ENCODE data around the gene AKAP4.

AKAP4 gene, protein sequence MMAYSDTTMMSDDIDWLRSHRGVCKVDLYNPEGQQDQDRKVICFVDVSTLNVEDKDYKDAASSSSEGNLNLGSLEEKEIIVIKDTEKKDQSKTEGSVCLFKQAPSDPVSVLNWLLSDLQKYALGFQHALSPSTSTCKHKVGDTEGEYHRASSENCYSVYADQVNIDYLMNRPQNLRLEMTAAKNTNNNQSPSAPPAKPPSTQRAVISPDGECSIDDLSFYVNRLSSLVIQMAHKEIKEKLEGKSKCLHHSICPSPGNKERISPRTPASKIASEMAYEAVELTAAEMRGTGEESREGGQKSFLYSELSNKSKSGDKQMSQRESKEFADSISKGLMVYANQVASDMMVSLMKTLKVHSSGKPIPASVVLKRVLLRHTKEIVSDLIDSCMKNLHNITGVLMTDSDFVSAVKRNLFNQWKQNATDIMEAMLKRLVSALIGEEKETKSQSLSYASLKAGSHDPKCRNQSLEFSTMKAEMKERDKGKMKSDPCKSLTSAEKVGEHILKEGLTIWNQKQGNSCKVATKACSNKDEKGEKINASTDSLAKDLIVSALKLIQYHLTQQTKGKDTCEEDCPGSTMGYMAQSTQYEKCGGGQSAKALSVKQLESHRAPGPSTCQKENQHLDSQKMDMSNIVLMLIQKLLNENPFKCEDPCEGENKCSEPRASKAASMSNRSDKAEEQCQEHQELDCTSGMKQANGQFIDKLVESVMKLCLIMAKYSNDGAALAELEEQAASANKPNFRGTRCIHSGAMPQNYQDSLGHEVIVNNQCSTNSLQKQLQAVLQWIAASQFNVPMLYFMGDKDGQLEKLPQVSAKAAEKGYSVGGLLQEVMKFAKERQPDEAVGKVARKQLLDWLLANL

GRCh38 chrX:50200907-50201306 is at the start of gene AKAP4:
AKAP4 (minus strand) TSS chrX:50201007; CDS start chrX:50200889, 118 bp downstream.
- DNase-seq (ENCODE audit: low read depth), result no peak

- no peak for DNase-seq (ENCODE audit: low read depth)
Observed at GRCh38 chrX:50211510-50211909, 10.7 kb upstream of the AKAP4 start.

- DNase-seq (ENCODE audit: low read depth), result no peak
Observed at GRCh38 chrX:50206753-50207152, 5.9 kb upstream of the AKAP4 start.

- peak; percentile 40 for DNase-seq (ENCODE audit: low read depth)
Observed at GRCh38 chrX:50204364-50204899, 3.6 kb upstream of the AKAP4 start, which contains the start of gene CCNB3. CCNB3 (plus strand) TSS chrX:50204765; CDS start chrX:50285164, 80,399 bp downstream.

GRCh38 chrX:50202539-50202938 is 1.7 kb upstream of the AKAP4 start:
- no peak for DNase-seq (ENCODE audit: low read depth)

- DNase-seq (ENCODE audit: low read depth), result no peak
Observed at GRCh38 chrX:50198348-50198747, 2.5 kb downstream of the AKAP4 start.

GRCh38 chrX:50188859-50189600 is 11.8 kb downstream of the AKAP4 start:
- DNase-seq (ENCODE audit: low read depth), result no peak

DNA sequence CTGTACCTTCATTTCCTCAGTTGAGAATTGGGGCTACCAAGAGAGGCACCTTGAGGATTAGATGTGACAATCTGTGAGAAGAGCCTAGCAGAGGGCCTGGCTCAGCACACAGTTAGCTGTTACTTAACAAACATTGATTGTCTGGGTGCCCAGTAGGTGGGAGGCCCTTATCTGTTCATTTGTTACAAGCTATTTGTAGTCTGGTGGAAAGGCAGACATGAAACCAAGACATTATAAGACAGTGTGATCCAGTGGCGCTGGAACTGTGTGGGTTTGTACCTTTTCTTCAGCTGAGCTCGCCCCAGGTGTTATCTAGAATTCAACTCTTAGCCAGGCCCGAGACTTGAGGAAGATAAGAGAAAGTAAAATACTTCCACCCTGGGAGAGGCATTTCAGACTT is 16.9 kb downstream of the AKAP4 start:
- DNase-seq (ENCODE audit: low read depth), result no peak

DNA sequence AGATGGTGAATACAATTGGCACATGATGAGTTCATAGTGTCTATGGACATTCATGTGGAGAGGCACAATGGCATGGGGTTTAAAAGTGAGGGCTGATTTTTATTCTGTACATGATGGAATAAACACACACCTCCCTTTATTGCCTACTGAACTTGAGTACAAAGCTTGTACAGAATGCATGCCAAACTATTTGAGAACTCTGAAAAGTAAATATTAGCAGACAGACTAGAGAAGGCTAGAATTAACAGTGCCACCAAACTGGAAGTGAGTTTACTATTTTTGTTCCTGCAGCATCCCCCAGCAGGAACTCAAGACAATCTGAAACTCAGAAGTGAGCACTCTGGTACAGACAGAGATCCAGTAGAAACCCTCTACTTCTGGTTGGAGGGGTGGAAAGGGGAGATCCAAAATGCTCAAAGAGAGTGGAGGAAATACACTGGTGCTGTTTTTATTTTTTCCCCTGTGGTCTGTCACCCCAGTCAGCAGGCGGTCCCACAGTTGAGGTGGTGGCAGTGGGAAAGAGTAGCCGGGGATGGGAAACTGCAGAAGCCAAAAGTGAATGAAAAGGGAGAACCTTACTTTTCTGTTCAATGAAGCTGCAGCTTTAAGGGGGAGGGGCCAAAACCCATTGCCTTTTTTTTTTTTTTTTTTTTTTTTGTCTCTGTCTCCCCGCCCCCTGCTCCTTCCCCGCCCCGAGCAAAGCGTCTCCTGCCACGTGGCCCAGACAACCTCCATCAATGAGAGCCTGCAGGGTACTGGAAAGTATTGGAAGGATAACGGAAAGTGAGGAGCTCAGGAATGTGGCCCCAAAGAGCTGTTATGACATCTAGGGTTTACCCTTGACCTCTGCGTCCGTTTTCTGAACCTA is 20.5 kb downstream of the AKAP4 start:
- DNase-seq (ENCODE audit: low read depth), result no peak

DNA sequence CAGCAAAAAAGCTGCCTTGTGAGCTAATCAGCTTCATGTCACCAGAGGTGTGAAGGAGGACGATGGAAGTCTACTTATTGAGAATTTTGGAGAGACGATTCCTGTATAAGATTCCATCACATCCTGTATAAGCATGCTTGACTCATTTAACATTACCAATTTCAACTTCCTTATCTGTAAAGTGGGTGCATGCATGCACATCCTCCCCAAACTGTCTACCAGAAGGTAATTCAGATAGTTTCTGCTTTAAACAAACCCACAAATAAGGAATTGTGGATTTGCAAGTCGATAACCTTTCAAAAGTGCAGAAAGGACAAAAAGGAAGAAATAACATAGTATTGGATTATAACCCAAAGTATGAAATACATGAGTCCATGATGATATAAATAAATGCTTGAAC is 31.1 kb downstream of the AKAP4 start:
- DNase-seq (ENCODE audit: low read depth), result no peak

DNA sequence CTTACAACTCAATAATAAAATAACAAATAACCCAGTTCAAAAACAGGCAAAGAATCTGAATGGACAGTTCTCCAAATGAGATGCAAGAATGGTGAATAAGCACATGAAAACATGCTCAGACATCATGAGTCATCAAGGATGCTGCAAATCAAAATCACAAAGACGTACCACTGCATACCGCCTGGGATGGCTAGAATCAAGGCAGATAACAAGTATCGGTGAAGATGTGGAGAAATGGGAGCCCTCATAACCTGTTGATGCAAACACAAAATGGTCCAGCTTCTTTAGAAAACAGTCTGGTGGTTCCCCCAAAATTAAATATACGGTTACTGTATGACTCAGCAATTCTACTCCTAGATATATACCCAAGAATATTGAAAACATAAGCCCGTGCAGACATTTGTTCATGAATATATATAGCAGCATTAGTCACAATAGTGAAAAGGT is 32.5 kb downstream of the AKAP4 start:
- DNase-seq (ENCODE audit: low read depth), result no peak

- DNase-seq (ENCODE audit: low read depth), result no peak
Observed at GRCh38 chrX:50167366-50167765, 33.4 kb downstream of the AKAP4 start.

DNA sequence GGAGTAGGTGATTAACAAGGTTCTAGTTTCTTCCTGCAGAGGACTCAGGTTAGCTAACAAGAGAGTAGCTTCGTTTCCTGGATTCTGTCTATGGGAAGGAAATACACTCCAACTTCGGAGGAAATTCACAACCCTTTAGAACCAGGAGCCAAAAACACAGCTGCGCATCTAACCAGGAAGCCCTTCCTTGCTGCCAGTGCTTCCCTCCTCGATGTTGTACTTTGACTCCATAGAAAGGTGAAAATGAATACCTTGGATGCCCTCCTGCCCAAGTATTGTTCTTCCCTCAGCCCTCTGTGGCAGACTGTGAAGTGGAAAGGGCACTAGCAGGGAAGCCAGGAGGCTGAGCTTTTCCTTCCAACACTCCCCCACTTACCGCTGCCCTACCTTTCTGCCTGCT is 35.1 kb downstream of the AKAP4 start:
- DNase-seq (ENCODE audit: low read depth), result no peak

GRCh38 chrX:50161127-50161526 is 39.7 kb downstream of the AKAP4 start:
- DNase-seq (ENCODE audit: low read depth), result no peak

- DNase-seq (ENCODE audit: low read depth), result no peak
Observed at GRCh38 chrX:50158593-50158992, 42.2 kb downstream of the AKAP4 start.

- no peak for DNase-seq (ENCODE audit: low read depth)
Observed at GRCh38 chrX:50157545-50158135, 43.2 kb downstream of the AKAP4 start.

DNA sequence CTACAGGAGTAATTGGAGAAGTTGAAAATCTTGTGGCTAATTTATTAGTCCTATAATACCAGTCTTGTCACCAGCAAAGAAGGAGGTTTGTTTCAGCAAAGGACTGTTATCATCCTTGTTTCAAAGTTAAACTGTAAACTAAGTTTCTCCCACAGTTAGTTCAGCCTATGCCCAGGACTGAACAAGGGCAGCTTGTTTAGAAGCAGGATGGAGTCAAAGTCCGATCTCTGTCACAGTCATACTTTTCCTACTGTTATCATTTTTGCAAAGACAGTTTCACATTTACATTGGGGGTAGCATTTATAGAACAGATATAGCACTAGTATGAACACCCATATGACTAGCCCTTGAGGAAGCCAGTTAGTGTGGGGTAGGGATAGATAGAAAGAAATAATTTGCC is 46.4 kb downstream of the AKAP4 start:
- DNase-seq (ENCODE audit: low read depth), result no peak

DNA sequence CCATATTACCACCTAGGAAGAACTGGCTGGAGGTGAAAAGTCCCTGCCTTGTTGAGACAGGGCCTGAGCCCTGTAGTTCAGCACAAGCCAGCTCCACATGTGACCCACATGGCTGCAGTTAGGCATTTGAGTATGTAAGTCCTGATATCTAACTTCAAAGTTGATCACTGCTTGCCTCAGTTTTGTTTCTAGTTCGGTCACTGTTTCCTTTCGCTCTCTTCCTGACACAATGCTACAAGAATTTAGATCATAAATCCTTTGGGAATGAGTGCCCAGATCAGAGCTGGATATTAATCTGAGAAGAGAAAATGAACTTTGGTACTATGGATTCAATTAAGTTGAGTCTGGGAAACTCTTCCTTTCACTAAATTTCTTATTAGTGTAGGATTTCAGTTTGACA is 48.4 kb downstream of the AKAP4 start:
- no peak for DNase-seq (ENCODE audit: low read depth)

DNA sequence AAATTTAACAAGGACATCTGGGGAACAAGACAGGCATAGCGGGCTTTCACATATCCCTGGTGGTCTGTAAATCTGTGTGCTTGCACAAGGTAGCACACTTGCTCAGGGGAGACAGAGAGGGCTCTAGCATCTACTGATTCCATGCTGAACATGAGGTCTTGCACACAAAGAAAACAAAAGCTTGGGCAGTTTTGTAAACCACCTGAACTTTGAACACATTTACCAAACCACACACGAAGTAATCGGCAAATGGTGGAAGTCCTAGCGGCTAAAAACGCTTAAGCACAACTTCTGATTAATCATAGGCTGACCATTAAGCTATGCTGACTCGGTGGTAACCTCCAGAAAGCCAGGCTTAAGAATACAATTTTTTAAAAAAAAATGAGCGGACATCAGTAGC is 52.8 kb downstream of the AKAP4 start:
- no peak for DNase-seq (ENCODE audit: low read depth)

All from stimulated activated CD8-positive, alpha-beta memory T cell treated with anti-CD3 and anti-CD28 coated beads, Interleukin-12 subunit alpha, Interleukin-12 subunit beta, amount 100 ng/mL, for 1 hour (primary cell).